HG03378 (cell line): ENCODE results near the gene HEG1.

Source experiments
- ATAC-seq: cut with Tn5 transposase; IDR thresholded peaks from one replicate; pipeline ENCODE4 v1.9.1; 2021; ENCODE audit warnings: mild to moderate bottlenecking, moderate library complexity; ENCODE audit not compliant: unreplicated experiment

HEG1 gene

DNA sequence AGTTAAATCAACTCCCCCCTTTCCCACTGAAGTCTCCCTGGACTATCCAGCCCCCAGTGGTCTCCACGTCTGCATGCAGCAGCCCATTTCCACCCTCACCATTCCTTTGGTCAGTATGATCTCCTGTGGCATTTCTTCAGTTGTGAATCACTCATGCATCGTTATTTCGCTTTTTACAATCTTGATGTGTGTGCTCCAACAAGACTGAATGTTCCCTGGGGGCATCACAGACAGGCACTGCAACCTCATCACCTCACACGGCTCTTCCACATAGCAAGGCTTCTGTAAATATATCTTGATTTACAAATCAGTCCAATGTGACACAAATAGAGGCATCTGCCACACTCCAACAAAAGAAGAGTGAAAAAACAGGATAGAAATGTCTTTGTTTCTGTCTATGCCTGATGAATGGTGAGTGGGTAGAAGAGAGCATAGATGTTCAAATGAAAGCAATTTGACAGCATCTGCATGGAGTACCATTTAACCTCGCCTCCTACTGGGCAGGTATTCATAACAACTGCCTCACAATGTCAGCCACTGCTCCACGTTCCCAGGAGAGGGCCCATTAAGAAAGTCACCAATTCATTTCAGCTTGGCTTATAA is 5.2 kb downstream of the HEG1 start:
- no peak for ATAC-seq

DNA sequence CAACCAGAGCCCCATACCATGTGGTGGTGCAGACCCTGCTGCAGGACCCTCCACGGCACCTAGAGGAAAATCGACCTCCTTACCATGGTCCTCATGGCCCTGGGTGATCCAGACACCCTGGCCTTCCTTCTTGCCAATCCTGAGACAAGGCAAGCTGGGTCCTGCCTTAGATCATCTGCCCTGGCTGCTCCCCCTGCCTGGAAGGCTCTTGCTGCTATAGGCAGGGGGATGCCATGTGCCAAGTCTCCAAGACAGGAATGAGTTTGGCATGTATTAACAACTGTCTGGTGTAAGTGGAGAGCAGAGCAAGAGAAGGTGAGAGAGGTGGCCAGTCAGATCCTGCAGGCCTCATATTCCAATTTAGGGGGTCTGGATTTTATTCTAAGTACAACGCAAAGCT is 7.5 kb downstream of the HEG1 start:
- no peak for ATAC-seq

DNA sequence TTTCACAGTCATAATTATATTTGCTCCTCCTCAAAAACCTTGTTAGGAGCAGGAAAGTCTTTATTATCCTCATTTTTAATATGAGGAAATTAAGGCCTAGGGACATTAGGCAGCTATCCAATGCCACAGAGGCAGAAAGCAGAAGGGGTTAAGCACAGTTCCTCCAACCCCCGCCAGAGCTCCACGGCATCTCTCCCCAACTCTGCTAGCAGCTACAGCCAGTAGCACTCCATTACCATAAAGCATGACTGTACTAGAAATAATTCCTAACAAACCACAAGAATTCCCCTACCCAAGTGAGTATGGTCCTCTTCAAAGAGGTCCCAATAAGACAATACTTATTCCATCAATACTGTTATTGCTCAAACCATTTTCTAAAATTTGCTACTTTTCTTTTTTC is 9.8 kb downstream of the HEG1 start:
- no peak for ATAC-seq

DNA sequence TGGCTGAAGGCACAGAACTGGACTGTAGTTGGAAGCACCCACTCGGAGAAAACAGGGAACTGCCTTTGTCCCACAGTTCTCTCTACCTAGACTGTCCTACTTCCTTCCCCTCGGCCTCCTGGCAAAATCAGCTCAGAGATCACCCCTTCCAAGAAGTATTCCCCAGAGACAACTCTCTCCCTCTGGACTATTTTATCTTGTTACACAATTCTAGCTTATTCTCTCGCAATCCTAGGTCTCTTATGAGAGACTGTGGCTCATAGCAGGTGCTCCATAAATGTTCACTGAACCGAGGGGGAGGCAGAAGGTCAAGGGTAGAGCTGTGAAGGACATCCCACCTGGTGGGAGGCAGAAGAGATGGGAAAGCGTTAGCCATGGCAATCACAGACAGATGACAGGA is 10.6 kb downstream of the HEG1 start:
- no peak for ATAC-seq

DNA sequence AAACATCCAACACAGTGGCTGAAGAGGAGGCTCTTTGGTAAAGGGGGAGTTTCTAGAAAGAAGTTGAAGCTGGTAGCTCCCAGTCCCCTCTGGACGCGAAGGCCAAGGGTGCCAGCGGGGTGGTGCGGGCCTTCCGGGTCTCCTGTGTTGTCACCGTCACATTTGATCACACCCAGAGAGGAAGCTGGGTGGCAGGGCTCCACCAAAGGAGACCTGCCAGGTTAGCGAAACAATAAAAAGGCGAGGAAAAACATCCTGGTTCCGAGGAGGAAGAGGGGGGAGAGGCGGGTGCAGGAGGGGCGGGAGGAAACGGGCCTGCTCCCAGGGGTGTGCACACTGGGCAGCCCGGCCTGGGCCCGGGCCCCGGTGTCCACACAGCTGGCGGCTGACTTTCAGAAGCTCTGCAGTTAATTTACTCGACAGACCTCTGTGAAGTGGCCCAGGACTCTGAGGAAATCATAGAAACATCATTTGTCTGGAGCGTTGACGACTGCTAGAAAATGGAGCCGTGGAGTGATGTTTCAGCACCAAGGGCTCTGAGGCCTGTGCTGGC is 12.1 kb downstream of the HEG1 start:
- no peak for ATAC-seq

DNA sequence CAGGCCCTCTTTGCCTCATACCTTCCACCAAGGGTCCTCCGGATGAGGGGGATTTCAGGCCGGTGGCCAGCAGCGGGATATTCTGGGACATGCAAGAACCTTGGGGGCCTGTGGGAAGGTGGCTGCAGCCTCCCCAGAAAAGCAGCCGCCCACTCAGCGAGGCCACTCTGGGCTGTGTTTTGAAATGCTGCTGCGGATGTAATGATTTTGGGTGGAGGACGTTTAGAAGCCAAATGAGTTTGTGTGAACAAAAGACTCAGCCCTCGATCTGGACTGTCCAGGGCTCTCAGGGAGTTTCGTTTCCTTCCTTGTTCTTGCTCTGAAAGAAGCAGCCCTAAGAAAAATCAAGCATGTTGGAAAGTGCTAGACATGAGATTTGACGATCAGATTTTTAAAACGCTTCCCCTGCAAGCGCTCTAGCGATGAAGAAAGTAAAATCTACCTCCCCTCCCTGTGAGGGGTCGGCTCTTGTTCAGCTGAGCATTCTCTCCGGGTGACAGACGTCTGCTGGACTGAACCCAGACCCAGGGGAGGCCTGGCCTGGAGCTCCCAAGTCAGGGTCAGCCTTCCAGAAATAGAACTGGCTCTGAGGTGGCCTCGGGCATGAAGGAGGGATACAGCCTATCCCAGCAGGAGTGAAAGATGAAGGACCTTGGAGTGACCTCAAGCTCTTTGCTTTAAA is 12.9 kb downstream of the HEG1 start:
- no peak for ATAC-seq

DNA sequence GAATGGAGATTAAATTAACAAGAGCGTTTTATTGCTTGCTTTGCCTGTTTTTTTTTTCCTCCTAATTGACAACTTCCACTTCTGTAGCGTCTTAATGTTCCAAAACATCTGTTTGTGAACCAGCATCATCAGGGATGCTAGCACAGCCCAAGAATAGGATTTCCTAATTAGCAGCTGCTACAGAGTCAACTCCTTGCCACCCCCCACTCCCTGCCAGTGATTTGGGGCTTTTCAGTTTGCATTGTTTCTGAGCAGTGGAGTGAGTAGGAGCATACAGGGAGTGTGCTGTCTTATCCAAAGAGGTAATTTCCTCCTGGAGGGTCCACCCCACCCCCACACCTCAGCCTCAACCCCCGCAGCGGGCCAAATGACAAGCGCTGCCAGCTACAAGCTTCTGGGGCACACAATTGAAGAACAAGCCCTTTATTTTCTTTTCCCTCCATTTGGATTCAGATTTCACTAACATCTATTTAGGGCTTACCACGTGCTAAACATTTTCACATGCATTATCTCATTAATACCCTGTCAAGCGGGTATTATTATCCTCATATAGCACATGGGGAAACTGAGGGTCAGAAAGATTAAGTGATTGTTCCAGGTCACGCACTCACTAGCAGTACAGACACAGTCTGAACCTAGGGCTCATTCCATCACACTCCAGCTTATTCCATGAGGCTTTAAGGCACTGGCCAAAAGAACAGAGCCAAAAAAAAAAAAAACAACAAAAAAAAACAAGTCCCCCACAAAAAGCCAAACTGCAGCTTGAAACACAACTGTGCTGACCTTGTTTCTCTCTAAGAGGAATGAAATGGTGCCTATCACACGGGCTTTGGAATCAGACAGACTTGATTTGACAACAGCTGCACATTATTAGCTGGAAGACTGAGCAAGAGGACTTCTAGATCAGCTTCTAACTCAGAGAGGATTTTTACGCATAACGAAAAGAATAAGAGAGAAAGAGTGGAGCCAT is 16.4 kb downstream of the HEG1 start:
- no peak for ATAC-seq

DNA sequence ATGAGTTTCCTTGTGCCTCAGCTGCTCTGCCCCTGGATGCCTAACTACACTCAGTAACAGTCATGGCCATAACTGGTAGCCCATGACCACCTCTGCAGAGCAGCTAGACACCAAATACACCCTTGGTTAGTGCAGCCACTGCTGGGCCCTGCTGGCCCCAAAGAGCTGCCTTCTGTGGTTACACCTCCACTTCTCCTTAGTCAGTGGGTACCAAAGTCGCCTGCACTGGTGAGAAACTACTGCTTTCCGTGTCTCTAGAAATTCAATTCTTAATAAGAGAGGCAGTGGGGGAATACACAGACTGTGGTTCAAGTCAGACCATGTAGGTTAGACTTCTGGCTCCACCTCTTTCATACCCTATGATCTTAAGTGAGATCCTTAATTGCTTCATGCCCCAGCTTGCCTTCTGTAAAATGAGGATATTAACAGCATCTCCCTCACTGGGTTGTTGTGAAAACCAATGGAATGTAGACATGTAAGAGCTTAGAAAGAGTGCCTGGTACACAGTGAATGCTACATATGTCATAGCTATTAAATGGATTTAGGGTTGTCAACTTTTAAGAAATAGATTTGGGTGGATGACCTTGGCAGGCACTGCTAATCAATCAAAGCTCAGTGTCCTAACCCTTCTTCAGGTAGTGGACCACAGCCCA is 18.2 kb downstream of the HEG1 start:
- ATAC-seq: no peak

DNA sequence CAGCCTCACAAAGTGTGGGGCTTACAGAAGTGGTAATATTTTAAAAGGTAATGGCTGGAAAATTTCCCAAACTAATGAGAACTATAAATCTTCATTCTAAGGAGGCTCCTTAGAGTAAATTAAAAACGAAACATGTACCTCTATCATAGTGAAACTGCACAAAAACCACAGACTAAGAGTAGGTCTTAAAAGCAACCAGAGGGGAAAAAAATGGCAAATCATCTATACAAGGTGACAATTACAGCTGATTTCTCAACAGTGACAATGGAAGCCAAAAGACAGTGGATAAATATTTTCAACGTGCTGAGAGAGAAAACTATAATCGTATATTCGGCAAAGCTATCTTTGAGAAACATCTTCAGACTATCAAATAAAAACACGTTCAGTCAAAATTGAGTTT is 20.6 kb downstream of the HEG1 start:
- ATAC-seq: peak; percentile 86

DNA sequence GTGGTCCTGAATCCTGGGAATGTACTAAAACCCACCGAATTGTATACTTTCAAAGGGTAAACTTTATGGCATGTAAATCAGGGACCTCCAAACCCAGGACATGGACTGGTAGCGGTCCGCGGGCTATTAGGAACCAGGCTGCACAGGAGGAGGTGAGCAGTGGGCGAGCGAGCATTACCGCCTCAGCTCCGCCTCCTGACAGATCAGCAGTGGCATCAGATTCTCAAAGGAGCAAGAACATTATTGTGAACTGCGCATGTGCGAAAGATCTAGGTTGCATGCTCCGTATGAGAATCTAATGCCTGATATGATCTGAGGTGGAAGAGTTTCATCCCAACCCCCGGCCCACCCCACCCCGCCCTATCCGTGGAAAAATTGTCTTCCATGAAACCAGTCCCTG is 22.2 kb downstream of the HEG1 start:
- no peak for ATAC-seq

DNA sequence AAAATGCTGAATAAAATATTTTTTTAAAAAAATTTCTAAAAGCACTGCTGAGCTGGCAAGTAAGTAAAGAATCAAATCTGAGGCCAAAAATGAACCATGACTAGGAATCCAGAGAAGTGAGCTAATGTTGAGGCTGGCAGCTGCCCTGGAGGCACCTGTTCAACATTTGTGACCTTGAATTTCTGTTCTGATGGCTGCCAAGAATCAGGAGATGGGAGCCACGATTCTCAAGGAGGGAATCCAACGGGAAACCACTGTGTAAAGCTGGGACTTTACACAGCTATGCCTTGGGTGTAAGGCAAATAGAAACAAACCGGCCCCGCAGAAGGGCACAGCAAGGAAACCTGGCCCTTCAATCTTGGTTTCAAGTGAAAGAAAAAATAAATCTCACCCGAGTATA is 22.7 kb downstream of the HEG1 start:
- ATAC-seq: no peak

DNA sequence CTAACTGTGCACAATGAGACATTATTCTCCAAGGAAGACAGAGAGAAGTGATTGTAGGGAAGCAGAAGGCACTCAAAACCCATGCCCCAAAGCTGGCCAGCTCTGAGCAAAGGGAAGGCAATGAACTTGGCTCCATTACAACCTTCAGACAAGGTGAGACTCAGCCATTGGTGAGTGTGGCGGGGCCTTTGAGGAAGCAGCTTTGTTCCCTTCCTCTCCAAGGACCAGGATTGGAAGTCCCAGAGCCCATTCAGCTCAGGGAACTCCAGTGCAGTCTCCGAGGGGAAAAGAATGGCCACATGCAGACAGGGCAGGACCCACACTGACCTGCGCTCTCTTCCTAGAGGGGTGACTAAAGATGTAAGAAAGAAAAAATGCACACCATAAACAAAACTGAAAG is 23.1 kb downstream of the HEG1 start:
- no peak for ATAC-seq

DNA sequence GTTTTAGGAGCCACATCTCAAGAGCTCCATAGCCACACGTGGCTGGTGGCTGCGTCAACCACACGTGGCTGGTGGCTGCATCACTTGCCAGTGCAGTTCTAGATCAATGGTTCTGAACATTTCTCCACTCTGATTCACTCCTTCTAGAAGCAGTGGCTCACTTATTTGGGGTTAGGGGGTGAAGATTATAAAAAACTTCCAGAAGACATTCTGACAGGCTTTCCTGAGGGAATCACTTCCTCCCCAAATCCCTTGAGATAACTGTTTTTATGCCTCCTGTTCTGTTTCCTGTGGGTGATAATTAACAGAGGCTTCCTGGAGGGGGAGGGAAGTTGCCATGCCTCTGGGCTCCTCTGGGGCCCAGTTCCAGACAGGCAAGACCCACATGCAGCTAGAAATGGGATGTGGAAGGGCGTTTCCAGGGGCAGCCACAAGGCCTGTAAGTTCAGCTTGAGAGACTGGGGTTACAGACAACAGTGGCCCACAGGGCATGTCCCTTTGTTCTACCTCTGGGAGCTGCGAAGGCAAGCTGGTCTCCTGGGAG is 23.6 kb downstream of the HEG1 start:
- no peak for ATAC-seq

DNA sequence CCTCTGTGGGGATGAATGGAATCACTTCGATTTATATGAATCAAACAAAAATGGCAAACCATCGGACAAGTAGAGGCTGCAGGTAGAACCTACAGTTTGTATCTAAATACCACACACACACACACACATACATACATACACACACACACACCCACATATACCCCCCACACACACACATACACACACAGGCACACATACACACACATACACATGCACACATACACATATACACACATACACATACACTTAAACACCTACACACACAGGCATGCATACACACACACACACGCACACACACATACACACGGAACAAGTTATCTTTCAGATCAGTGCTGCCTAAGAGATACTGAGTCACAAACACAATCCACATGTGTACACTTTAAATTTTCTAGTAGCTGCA is 24.3 kb downstream of the HEG1 start:
- ATAC-seq: no peak

DNA sequence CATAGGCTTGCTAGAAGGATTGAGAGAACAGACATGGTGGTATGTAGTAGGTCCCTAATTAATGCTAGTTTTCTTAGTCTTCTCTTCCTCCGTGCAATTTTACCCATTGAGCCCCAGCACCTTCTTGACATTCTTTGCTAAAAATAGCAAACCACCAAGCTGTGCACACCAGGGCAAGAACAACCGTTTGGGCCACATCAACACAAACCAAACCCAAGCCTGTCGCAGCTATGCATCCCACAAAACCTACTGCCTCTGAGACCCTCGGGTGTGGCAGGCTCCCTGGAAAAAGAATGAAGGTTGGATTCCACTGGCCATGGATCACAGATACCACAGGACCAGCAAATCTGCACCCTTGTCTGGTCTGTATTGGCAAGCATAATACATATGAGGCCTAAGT is 27.1 kb downstream of the HEG1 start:
- ATAC-seq: no peak

DNA sequence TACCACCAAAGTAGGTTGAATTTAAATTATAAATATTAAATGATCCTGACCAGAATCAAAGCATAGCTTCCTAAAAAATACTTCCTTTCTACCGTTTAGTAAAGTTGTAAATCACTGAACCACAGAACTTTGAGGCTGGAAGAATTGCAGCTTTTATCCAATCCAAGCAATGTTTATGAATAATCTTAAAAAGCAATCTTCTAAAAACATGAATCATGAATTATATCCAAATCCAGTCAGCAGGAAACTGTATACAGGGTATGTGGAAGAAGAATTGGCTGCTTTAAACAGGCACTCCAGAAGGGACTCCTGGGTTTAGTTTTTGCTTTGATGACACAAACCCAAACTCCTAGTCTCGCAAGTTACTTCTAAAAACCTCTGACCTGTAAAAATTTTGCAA is 30.2 kb downstream of the HEG1 start:
- ATAC-seq: no peak

DNA sequence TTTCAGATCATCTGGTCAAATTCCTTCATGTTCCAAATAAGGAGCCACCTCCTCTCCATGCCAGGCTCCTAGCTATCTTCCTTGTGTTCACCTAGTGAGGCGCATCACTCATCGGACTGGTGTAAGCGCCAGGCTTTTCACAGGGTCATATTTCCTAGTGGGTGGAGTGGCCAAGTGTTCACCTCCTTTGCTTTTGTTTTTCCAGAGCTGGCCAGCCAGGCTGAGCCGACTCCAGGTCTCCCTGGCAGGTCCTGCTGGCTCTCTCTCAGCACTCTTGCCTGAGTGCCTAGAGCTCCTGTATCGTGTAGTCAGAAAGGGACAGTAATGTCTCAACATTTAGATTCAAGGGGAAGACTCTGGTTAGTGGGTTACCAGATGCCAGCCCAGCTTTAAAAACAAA is 31.0 kb downstream of the HEG1 start:
- ATAC-seq: no peak

DNA sequence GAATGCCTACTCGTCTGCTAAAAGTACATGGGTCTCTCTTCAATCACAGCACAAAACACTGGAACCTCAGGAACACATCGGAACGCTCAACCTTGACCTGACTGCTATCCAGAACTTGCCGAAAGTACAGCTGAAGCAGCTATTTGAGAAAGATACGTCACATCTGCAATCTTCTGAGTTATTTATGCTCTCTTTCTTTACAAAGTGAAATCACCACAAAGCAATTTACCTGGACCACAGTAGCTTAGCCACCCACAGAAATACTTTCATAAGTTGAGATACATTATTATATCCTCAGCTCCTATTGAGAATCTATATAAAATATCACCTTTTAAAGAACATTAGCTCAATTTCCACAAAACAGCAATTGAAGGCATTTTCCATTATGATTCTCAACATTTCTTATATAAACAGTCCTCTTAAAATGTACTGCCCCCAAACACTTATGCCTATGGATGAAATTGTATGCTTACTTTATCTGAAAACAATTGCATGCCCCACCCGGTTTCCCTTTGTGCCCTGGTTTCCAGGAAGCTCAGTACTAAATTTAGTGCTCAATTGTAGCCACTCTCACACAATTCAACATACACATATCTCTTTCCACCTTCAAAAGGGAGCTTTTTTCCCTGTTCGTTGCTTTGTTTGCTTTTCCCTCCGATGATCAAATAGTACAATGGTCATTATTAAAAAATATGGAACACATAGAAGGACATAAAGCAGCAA is 31.8 kb downstream of the HEG1 start:
- no peak for ATAC-seq

DNA sequence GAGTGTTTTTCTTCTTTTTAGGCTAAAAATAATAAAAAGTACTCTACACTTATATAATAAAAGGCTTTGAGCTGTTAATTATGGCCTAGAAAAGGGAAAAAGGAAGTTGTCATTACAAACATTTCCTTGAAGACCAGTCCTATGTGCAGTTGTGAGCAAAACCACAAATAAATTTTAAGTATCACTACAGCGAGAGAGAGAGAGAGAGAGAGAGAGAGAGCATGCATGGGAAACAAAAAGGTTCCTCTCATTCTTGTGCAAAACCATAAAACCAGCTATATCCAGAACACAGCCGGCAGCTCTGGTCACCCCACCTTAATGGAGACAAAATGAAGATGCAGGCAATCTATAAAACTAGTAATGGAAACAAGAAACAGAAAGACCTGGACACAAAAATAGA is 33.6 kb downstream of the HEG1 start:
- no peak for ATAC-seq

DNA sequence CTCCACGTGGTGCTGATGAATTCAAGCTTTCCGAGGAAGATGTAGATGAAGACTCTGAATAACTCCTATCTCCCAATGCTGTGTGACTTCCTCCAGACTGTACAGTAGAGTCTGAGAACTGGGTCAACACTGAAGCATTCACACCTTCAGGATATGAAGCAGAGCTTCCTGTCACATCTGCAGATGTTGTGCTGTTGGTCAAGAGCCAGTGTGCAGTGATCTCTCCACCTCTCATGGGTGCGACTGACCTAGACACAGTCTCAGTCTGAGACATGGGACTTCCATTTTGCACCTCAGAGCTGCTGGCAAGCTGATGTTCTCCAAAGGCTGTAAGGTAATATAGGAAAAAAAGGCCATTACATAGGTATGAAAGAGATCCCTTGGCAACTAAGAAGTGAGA is 36.5 kb downstream of the HEG1 start:
- ATAC-seq: no peak
